GM23338 (cell line): ENCODE measurements around the gene AKAP9. TPM values are rescaled to one million over a fixed set of nuclear protein-coding genes. Genes with fewer than 3 reads are reported as not detected.

ENCODE experiments used
- ATAC-seq: fragments of 200-7000 bp; cut with Tn5 transposase; 3 replicates; pipeline ENCODE4 v1.9.1; 2020
- DNase-seq: peaks from one replicate; pipeline ENCODE4 v3.0.0-alpha.2; 2015; ENCODE audit warnings: low spot score
- H2AFZ ChIP-seq: fragments of 200-600 bp; sonication (generic); 2 replicates; pipeline ENCODE4 v1.8.0; 2016; ENCODE audit warnings: antibody characterized with exemption, mild to moderate bottlenecking, moderate library complexity
- H3F3A ChIP-seq: fragments of 200-600 bp; sonication (generic); replicated peaks from 2 replicates; pipeline ENCODE4 v1.8.0; 2017; ENCODE audit warnings: antibody characterized with exemption, mixed run types, low read depth
- H3K27ac ChIP-seq: fragments of 200-600 bp; sonication (generic); 2 replicates; pipeline ENCODE4 v1.6.1; 2016; ENCODE audit warnings: low read depth
- H3K27me3 ChIP-seq: fragments of 200-600 bp; sonication (generic); 2 replicates; pipeline ENCODE4 v1.8.0; 2016; ENCODE audit warnings: mild to moderate bottlenecking, mixed run types, moderate library complexity; ENCODE audit not compliant: insufficient read depth
- H3K36me3 ChIP-seq: fragments of 200-600 bp; sonication (generic); 2 replicates; pipeline ENCODE4 v1.8.0; 2016; ENCODE audit warnings: mild to moderate bottlenecking; ENCODE audit not compliant: insufficient read depth
- H3K4me1 ChIP-seq: fragments of 200-600 bp; sonication (generic); 2 replicates; pipeline ENCODE4 v1.8.0; 2016; ENCODE audit warnings: mild to moderate bottlenecking, moderate library complexity; ENCODE audit not compliant: insufficient read depth
- H3K4me2 ChIP-seq: fragments of 200-600 bp; sonication (generic); 2 replicates; pipeline ENCODE4 v1.7.1; 2017; ENCODE audit warnings: mixed run types
- H3K4me3 ChIP-seq: fragments of 200-600 bp; sonication (generic); 2 replicates; pipeline ENCODE4 v1.6.1; 2016; ENCODE audit warnings: mixed run types
- H3K79me2 ChIP-seq: fragments of 200-600 bp; sonication (generic); replicated peaks from 2 replicates; pipeline ENCODE4 v1.8.0; 2017; ENCODE audit warnings: mild to moderate bottlenecking; ENCODE audit not compliant: insufficient read depth
- H3K9me2 ChIP-seq: fragments of 200-600 bp; sonication (generic); 2 replicates; pipeline ENCODE4 v1.8.0; 2017; ENCODE audit not compliant: insufficient read depth
- H4K20me1 ChIP-seq: fragments of 200-600 bp; sonication (generic); replicated peaks from 2 replicates; pipeline ENCODE4 v1.8.0; 2017; ENCODE audit warnings: mild to moderate bottlenecking; ENCODE audit not compliant: insufficient read depth
- H3K27ac Mint-ChIP-seq: 2 replicates; pipeline ENCODE4 v1.8.0; 2020; ENCODE audit warnings: inconsistent platforms, mild to moderate bottlenecking, moderate library complexity, mixed read lengths
- H3K27me3 Mint-ChIP-seq: 3 replicates; pipeline ENCODE4 v1.8.0; 2022; ENCODE audit warnings: low read depth, mild to moderate bottlenecking, moderate library complexity, mixed read lengths, inconsistent platforms; ENCODE audit not compliant: insufficient read depth, poor library complexity
- H3K36me3 Mint-ChIP-seq: 3 replicates; pipeline ENCODE4 v1.8.0; 2021; ENCODE audit warnings: low read depth, mild to moderate bottlenecking, inconsistent platforms, moderate library complexity, mixed read lengths
- H3K4me1 Mint-ChIP-seq: 3 replicates; pipeline ENCODE4 v1.8.0; 2020; ENCODE audit warnings: mild to moderate bottlenecking, inconsistent platforms, mixed read lengths
- H3K4me3 Mint-ChIP-seq: 3 replicates; pipeline ENCODE4 v1.8.0; 2021; ENCODE audit warnings: moderate library complexity, mild to moderate bottlenecking, inconsistent platforms, mixed read lengths
- H3K9me3 Mint-ChIP-seq: 3 replicates; pipeline ENCODE4 v1.8.0; 2020; ENCODE audit warnings: moderate library complexity, mild to moderate bottlenecking, inconsistent platforms, mixed read lengths
- JUNB ChIP-seq: IDR thresholded peaks from one replicate; pipeline ENCODE4 v1.6.1; 2016; ENCODE audit warnings: antibody characterized with exemption; ENCODE audit not compliant: unreplicated experiment
- ZNF331 ChIP-seq: fragments of 250-450 bp; sonication (Bioruptor Pico); IDR thresholded peaks from 2 replicates; pipeline ENCODE4 v1.5.0; 2020; ENCODE audit warnings: low read depth, mild to moderate bottlenecking, moderate library complexity
- polyA plus RNA-seq: library from polyadenylated mRNA; unstranded; fragments of >200 nt; fragmentation: Nextera tagmentation; extraction: Ambion mirVana; gene quantifications from 2 replicates; pipeline ENCODE4 v1.2.1, GENCODE V29; 2016
- total RNA-seq: library from RNA; depleted of rRNA; stranded (reverse); fragments of >200 nt; shearing (Covaris generic); gene quantifications from 2 replicates; pipeline ENCODE4 v1.2.3, GENCODE V29; 2014
- TF ChIP-seq, protein P1 (sequence below): fragments of 250-450 bp; sonication (Bioruptor Pico); IDR thresholded peaks from 2 replicates; pipeline ENCODE4 v1.5.0; 2020; ENCODE audit warnings: mild to moderate bottlenecking, moderate library complexity
- TF ChIP-seq, protein P2 (sequence below), 2 experiments: fragments of 200-600 bp in 1 of 2; sonication (generic) in 1 of 2; conservative IDR thresholded peaks; 2 replicates each; pipeline versions ENCODE4 v1.5.1 to v1.6.1; 2016 to 2017; ENCODE audit warnings: antibody characterized with exemption in 2 of 2, low read depth in 2 of 2, mild to moderate bottlenecking in 2 of 2, moderate library complexity in 1 of 2
- TF ChIP-seq, protein P3 (sequence below): IDR thresholded peaks from one replicate; pipeline ENCODE4 v1.6.1; 2018; ENCODE audit warnings: antibody characterized with exemption; ENCODE audit not compliant: unreplicated experiment
- TF ChIP-seq, protein P4 (sequence below): IDR thresholded peaks from 2 replicates; pipeline ENCODE4 v1.6.1; 2016; ENCODE audit warnings: antibody characterized with exemption

Gene AKAP9
- total and polyA plus RNA-seq, 2 experiments from 2014 or later: 33.5 to 67.4 TPM

DNA sequence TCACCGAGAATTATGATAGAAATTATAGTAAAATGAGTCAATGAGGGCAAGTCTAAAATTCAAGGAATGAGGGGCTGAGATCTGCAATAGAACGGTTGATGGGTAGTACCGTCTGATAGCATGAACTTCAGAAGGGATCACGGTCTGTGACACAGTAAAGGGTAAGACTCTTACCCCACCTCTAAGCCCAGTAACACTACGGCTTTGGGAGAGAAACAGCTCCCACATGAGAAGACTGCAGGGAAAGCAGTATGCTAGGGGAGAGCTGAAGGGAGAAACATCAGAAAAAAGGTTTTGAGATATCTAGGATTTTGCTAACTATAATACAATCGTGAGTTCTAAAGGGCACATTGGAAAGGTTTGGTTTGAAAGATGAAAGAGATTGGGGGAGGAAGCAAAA lies 12.8 kb upstream of the AKAP9 start (continued):
- TF ChIP-seq, protein P1, sequence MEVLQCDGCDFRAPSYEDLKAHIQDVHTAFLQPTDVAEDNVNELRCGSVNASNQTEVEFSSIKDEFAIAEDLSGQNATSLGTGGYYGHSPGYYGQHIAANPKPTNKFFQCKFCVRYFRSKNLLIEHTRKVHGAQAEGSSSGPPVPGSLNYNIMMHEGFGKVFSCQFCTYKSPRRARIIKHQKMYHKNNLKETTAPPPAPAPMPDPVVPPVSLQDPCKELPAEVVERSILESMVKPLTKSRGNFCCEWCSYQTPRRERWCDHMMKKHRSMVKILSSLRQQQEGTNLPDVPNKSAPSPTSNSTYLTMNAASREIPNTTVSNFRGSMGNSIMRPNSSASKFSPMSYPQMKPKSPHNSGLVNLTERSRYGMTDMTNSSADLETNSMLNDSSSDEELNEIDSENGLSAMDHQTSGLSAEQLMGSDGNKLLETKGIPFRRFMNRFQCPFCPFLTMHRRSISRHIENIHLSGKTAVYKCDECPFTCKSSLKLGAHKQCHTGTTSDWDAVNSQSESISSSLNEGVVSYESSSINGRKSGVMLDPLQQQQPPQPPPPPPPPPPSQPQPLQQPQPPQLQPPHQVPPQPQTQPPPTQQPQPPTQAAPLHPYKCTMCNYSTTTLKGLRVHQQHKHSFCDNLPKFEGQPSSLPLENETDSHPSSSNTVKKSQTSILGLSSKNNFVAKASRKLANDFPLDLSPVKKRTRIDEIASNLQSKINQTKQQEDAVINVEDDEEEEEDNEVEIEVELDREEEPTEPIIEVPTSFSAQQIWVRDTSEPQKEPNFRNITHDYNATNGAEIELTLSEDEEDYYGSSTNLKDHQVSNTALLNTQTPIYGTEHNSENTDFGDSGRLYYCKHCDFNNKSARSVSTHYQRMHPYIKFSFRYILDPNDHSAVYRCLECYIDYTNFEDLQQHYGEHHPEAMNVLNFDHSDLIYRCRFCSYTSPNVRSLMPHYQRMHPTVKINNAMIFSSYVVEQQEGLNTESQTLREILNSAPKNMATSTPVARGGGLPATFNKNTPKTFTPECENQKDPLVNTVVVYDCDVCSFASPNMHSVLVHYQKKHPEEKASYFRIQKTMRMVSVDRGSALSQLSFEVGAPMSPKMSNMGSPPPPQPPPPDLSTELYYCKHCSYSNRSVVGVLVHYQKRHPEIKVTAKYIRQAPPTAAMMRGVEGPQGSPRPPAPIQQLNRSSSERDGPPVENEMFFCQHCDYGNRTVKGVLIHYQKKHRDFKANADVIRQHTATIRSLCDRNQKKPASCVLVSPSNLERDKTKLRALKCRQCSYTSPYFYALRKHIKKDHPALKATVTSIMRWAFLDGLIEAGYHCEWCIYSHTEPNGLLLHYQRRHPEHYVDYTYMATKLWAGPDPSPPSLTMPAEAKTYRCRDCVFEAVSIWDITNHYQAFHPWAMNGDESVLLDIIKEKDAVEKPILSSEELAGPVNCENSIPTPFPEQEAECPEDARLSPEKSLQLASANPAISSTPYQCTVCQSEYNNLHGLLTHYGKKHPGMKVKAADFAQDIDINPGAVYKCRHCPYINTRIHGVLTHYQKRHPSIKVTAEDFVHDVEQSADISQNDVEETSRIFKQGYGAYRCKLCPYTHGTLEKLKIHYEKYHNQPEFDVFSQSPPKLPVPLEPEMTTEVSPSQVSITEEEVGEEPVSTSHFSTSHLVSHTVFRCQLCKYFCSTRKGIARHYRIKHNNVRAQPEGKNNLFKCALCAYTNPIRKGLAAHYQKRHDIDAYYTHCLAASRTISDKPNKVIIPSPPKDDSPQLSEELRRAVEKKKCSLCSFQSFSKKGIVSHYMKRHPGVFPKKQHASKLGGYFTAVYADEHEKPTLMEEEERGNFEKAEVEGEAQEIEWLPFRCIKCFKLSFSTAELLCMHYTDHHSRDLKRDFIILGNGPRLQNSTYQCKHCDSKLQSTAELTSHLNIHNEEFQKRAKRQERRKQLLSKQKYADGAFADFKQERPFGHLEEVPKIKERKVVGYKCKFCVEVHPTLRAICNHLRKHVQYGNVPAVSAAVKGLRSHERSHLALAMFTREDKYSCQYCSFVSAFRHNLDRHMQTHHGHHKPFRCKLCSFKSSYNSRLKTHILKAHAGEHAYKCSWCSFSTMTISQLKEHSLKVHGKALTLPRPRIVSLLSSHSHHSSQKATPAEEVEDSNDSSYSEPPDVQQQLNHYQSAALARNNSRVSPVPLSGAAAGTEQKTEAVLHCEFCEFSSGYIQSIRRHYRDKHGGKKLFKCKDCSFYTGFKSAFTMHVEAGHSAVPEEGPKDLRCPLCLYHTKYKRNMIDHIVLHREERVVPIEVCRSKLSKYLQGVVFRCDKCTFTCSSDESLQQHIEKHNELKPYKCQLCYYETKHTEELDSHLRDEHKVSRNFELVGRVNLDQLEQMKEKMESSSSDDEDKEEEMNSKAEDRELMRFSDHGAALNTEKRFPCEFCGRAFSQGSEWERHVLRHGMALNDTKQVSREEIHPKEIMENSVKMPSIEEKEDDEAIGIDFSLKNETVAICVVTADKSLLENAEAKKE: no peak
- TF ChIP-seq, protein P2, sequence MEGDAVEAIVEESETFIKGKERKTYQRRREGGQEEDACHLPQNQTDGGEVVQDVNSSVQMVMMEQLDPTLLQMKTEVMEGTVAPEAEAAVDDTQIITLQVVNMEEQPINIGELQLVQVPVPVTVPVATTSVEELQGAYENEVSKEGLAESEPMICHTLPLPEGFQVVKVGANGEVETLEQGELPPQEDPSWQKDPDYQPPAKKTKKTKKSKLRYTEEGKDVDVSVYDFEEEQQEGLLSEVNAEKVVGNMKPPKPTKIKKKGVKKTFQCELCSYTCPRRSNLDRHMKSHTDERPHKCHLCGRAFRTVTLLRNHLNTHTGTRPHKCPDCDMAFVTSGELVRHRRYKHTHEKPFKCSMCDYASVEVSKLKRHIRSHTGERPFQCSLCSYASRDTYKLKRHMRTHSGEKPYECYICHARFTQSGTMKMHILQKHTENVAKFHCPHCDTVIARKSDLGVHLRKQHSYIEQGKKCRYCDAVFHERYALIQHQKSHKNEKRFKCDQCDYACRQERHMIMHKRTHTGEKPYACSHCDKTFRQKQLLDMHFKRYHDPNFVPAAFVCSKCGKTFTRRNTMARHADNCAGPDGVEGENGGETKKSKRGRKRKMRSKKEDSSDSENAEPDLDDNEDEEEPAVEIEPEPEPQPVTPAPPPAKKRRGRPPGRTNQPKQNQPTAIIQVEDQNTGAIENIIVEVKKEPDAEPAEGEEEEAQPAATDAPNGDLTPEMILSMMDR (conservative IDR thresholded peaks at IDR 0.05; ENCODE audit: low read depth in 2 of 2): no peak

DNA sequence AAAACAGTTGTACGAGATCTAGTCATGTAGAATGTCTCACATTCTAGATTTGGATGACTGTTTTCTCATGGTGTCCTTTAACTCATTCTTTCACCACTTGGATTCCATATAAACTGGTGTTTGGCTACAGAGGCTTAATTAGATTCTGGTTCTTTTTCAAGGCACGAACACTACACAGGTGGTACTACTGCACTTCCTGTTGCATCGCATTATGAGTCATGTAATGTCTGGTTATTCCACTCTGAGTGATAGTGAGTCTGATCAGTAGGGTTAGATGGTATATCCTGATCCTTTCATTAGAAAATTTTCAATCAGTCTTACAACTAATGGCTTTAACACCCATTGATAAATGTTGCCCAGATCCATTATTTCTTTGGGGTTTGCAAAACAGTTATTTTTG lies 11.2 kb upstream of the AKAP9 start:
- Histone ChIP-seq H2AFZ (no peak overlapping the region), H3K4me2 (no peak overlapping the region), H3F3A (no peaks in the 10 kb centered on the region), H3K27ac (no peak overlapping the region), H4K20me1 (no peaks in the 10 kb centered on the region), H3K9me2 (0 out of 2 replicates have a peak, but pooled peaks cover 2% of the 10 kb centered on the region), H3K4me3 (no peak overlapping the region), H3K27me3 (no peaks in the 10 kb centered on the region), H3K79me2 (no peaks in the 10 kb centered on the region), H3K4me1 (no peaks in the 10 kb centered on the region), H3K36me3 (no peaks in the 10 kb centered on the region)
- DNase-seq (no peak), ATAC-seq (no peak)
- H3K9me3 Mint-ChIP-seq: no peaks in the 10 kb centered on the region
- peaks cover 8% of the 10 kb centered on the region; the same call in 1 of the 3 replicates for H3K4me1 Mint-ChIP-seq
- no peak overlapping the region for H3K4me3 Mint-ChIP-seq
- no peak overlapping the region for H3K27ac Mint-ChIP-seq
- H3K36me3 Mint-ChIP-seq: no peaks in the 10 kb centered on the region
- H3K27me3 Mint-ChIP-seq: no peaks in the 10 kb centered on the region
- TF ChIP-seq, protein P3, sequence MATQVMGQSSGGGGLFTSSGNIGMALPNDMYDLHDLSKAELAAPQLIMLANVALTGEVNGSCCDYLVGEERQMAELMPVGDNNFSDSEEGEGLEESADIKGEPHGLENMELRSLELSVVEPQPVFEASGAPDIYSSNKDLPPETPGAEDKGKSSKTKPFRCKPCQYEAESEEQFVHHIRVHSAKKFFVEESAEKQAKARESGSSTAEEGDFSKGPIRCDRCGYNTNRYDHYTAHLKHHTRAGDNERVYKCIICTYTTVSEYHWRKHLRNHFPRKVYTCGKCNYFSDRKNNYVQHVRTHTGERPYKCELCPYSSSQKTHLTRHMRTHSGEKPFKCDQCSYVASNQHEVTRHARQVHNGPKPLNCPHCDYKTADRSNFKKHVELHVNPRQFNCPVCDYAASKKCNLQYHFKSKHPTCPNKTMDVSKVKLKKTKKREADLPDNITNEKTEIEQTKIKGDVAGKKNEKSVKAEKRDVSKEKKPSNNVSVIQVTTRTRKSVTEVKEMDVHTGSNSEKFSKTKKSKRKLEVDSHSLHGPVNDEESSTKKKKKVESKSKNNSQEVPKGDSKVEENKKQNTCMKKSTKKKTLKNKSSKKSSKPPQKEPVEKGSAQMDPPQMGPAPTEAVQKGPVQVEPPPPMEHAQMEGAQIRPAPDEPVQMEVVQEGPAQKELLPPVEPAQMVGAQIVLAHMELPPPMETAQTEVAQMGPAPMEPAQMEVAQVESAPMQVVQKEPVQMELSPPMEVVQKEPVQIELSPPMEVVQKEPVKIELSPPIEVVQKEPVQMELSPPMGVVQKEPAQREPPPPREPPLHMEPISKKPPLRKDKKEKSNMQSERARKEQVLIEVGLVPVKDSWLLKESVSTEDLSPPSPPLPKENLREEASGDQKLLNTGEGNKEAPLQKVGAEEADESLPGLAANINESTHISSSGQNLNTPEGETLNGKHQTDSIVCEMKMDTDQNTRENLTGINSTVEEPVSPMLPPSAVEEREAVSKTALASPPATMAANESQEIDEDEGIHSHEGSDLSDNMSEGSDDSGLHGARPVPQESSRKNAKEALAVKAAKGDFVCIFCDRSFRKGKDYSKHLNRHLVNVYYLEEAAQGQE: no peak
- TF ChIP-seq ZNF331 (CRISPR knock-in tag) (no peak), JUNB (no peak)
- TF ChIP-seq, protein P2 (conservative IDR thresholded peaks at IDR 0.05; ENCODE audit: low read depth in 2 of 2): no peak
- TF ChIP-seq, protein P4, sequence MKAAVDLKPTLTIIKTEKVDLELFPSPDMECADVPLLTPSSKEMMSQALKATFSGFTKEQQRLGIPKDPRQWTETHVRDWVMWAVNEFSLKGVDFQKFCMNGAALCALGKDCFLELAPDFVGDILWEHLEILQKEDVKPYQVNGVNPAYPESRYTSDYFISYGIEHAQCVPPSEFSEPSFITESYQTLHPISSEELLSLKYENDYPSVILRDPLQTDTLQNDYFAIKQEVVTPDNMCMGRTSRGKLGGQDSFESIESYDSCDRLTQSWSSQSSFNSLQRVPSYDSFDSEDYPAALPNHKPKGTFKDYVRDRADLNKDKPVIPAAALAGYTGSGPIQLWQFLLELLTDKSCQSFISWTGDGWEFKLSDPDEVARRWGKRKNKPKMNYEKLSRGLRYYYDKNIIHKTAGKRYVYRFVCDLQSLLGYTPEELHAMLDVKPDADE: no peak
